HepG2 (cell line): Measurements from ENCODE around the gene LRRC8C. TPM values are rescaled to one million over a fixed set of nuclear protein-coding genes. Genes with fewer than 3 reads are reported as not detected.

Experiments
- ATAC-seq: fragments of 200-7000 bp; cut with Tn5 transposase; 3 replicates; pipeline ENCODE4 v1.9.1; 2020; ENCODE audit warnings: mild to moderate bottlenecking, moderate library complexity
- BruUV-seq: library from RNA; stranded (reverse); fragments of 400-500 nt; replicated peaks from 2 replicates; lab custom pipeline; 2021; lab: Mats Ljungman, UMichigan
- CTCF ChIA-PET: fragments of 300-600 bp; formaldehyde crosslinking; extraction: SDS; loops from one replicate; lab custom pipeline; 2021; ENCODE audit warnings: low total read pairs, inconsistent platforms, low intra/inter-chr PET ratio; lab: Yijun Ruan, JAX
- POLR2A ChIA-PET: fragments of 350-600 bp; sonication (Branson Sonifier 250); formaldehyde crosslinking; loops from one replicate; lab custom pipeline; 2020; ENCODE audit warnings: antibody characterized with exemption, inconsistent platforms; lab: Yijun Ruan, JAX
- DNase-seq: peaks from one replicate; pipeline ENCODE4 v3.0.0-alpha.2; 2015; ENCODE audit warnings: low spot score
- FAIRE-seq: peaks from 3 replicates; lab custom pipeline; 2011; peaks lifted over from hg19 to GRCh38; lab: Jason Lieb, UNC
- H2AFZ ChIP-seq: one replicate; pipeline ENCODE4 v1.6.1; 2011; ENCODE audit warnings: low read length, inconsistent platforms
- H3K27ac ChIP-seq: fragments of 300-600 bp; 3 replicates; pipeline ENCODE4 v1.8.0; 2011; ENCODE audit warnings: mixed run types, mild to moderate bottlenecking, mixed read lengths, low read length, inconsistent platforms; ENCODE audit not compliant: insufficient read depth; ENCODE audit errors: extremely low read length
- H3K27me3 ChIP-seq, 2 experiments: fragments of 200-600 bp in 1 of 2; 2 replicates in 1 of 2; 3 replicates in 1 of 2; pipeline versions ENCODE4 v1.6.0 to v1.8.0; 2011; ENCODE audit warnings: low read length in 2 of 2, mild to moderate bottlenecking in 2 of 2, moderate library complexity in 2 of 2, inconsistent platforms in 1 of 2; ENCODE audit not compliant: insufficient read depth in 2 of 2, control insufficient read depth in 1 of 2
- H3K36me3 ChIP-seq, 2 experiments: fragments of 200-600 bp in 1 of 2; replicated peaks in 1 of 2; 2 replicates in 1 of 2; 3 replicates in 1 of 2; pipeline versions ENCODE4 v1.5.1 to v1.8.0; 2011; ENCODE audit warnings: low read length in 2 of 2, inconsistent platforms in 1 of 2; ENCODE audit not compliant: insufficient read depth in 2 of 2, control insufficient read depth in 1 of 2
- H3K4me1 ChIP-seq: 2 replicates; pipeline ENCODE4 v1.5.1; 2012; ENCODE audit warnings: low read length, inconsistent platforms; ENCODE audit not compliant: insufficient read depth
- H3K4me2 ChIP-seq: 2 replicates; pipeline ENCODE4 v1.6.0; 2011; ENCODE audit warnings: low read depth, low read length, inconsistent platforms
- H3K4me3 ChIP-seq, 3 experiments: fragments of 200-600 bp in 1 of 3; sonication (generic), shearing (Covaris generic) in 1 of 3; replicated peaks in 1 of 3; 2 replicates each; pipeline ENCODE4 v1.5.1; 2011 to 2016; ENCODE audit warnings: low read length in 3 of 3, inconsistent platforms in 2 of 3, low read depth in 2 of 3, mild to moderate bottlenecking in 2 of 3, control low read depth in 1 of 3, mixed read lengths in 1 of 3; ENCODE audit not compliant: insufficient read depth in 1 of 3
- H3K79me2 ChIP-seq: one replicate; pipeline ENCODE4 v1.6.1; 2011; ENCODE audit warnings: low read length, inconsistent platforms; ENCODE audit not compliant: insufficient read depth
- H3K9ac ChIP-seq: 2 replicates; pipeline ENCODE4 v1.6.0; 2011; ENCODE audit warnings: mild to moderate bottlenecking, low read depth, low read length, inconsistent platforms; ENCODE audit not compliant: insufficient read depth
- H3K9me3 ChIP-seq: 2 replicates; pipeline ENCODE4 v1.5.1; 2012; ENCODE audit warnings: mild to moderate bottlenecking, low read length
- H4K20me1 ChIP-seq: 2 replicates; pipeline ENCODE4 v1.6.0; 2011; ENCODE audit warnings: inconsistent platforms, mild to moderate bottlenecking, low read length, moderate library complexity; ENCODE audit not compliant: insufficient read depth
- ARHGAP35 ChIP-seq: sonication (generic); formaldehyde crosslinking; IDR thresholded peaks from 2 replicates; pipeline ENCODE4 v1.9.0; 2022; ENCODE audit warnings: mild to moderate bottlenecking, inconsistent platforms, moderate library complexity, missing genetic modification reagents, borderline replicate concordance
- CBX1 ChIP-seq: IDR thresholded peaks from one replicate; pipeline ENCODE4 v1.6.1; 2016; ENCODE audit warnings: antibody characterized with exemption, low read depth
- MTERF4 ChIP-seq: sonication (generic); formaldehyde crosslinking; IDR thresholded peaks from 2 replicates; pipeline ENCODE4 v1.8.0; 2023; ENCODE audit warnings: mild to moderate bottlenecking, missing genetic modification reagents
- PLSCR1 ChIP-seq: sonication (generic); formaldehyde crosslinking; IDR thresholded peaks from 2 replicates; pipeline ENCODE4 v1.5.0; 2020; ENCODE audit warnings: missing genetic modification reagents, mild to moderate bottlenecking, borderline replicate concordance
- PREB ChIP-seq: sonication (generic); formaldehyde crosslinking; IDR thresholded peaks from 2 replicates; pipeline ENCODE4 v1.4.0; 2020; ENCODE audit warnings: missing genetic modification reagents
- RBM22 ChIP-seq: fragments of 200-400 bp; formaldehyde crosslinking; optimal IDR thresholded peaks from 2 replicates; pipeline ENCODE3; 2017; ENCODE audit warnings: mild to moderate bottlenecking, low read length, moderate library complexity
- SIX1 ChIP-seq: sonication (generic); formaldehyde crosslinking; IDR thresholded peaks from 2 replicates; pipeline ENCODE4 v1.4.0; 2020; ENCODE audit warnings: missing genetic modification reagents, borderline replicate concordance
- SKI ChIP-seq: fragments of 450-650 bp; IDR thresholded peaks from one replicate; pipeline ENCODE4 v1.6.1; 2018; ENCODE audit warnings: mild to moderate bottlenecking; ENCODE audit not compliant: partially characterized antibody
- THYN1 ChIP-seq: sonication (generic); formaldehyde crosslinking; IDR thresholded peaks from 2 replicates; pipeline ENCODE4 v1.8.1; 2023; ENCODE audit warnings: low read depth, mild to moderate bottlenecking, moderate library complexity, missing genetic modification reagents, borderline replicate concordance
- UBTF ChIP-seq: sonication (generic); formaldehyde crosslinking; IDR thresholded peaks from 2 replicates; pipeline ENCODE4 v1.4.0; 2020; ENCODE audit warnings: mild to moderate bottlenecking, missing genetic modification reagents
- XRCC5 ChIP-seq: fragments of 200-400 bp; formaldehyde crosslinking; optimal IDR thresholded peaks from 2 replicates; pipeline ENCODE3; 2017; ENCODE audit warnings: mild to moderate bottlenecking, low read length
- YEATS2 ChIP-seq: sonication (generic); formaldehyde crosslinking; IDR thresholded peaks from 2 replicates; pipeline ENCODE4 v1.4.0; 2020; ENCODE audit warnings: missing genetic modification reagents, borderline replicate concordance
- ZBTB26 ChIP-seq: IDR thresholded peaks from 2 replicates; pipeline ENCODE4 v1.6.1; 2016; ENCODE audit warnings: missing compliant biosample characterization, missing genetic modification reagents, borderline replicate concordance
- ZNF383 ChIP-seq: sonication (generic); formaldehyde crosslinking; IDR thresholded peaks from 2 replicates; pipeline ENCODE4 v1.4.0; 2020; ENCODE audit warnings: missing genetic modification reagents, mild to moderate bottlenecking, borderline replicate concordance
- ZNF543 ChIP-seq: sonication (generic); formaldehyde crosslinking; IDR thresholded peaks from 2 replicates; pipeline ENCODE4 v1.4.0; 2020; ENCODE audit warnings: mild to moderate bottlenecking, missing genetic modification reagents
- WGBS: methylation state at CpG from one replicate; pipeline ENCODE4 v1.1.6; 2017; ENCODE audit warnings: low lambda C conversion rate; 5-methylcytosine and 5-hydroxymethylcytosine counted together
- in situ Hi-C: cut with HindIII; loops from 2 replicates; pipeline ENCODE4 v1.10.0; 2017; ENCODE audit warnings: low pct_unique_long_range_greater_than_20kb; ENCODE audit not compliant: extremely low pct_ligation_motif_present
- intact Hi-C: fragments of 100-400 bp; cut with micrococcal nuclease; formaldehyde crosslinking; loops from one replicate; pipeline ENCODE4 v1.10.0; 2022; ENCODE audit not compliant: unreplicated experiment
- polyA plus RNA-seq, 8 experiments: library from polyadenylated mRNA; depleted of rRNA in 3 of 8; stranded (reverse) in 7 of 8; unstranded in 1 of 8; fragments of >200 nt; fragmentation: Illumina TruSeq in 4 of 8; extraction: Trizol in 4 of 8; gene quantifications; 2 replicates each; pipeline versions ENCODE4 v1.2.1 to v1.2.3, GENCODE V29; 2011 to 2016; ENCODE audit warnings: low read depth in 4 of 8, missing spikeins in 1 of 8, mixed read lengths in 1 of 8; ENCODE audit not compliant: insufficient read depth in 1 of 8
- total RNA-seq, 5 experiments: library from RNA; depleted of rRNA; stranded (reverse); fragments of >200 nt; fragmentation: Illumina TruSeq; extraction: Trizol; gene quantifications; 2 replicates each; pipeline ENCODE4 v1.2.3, GENCODE V29; 2016; ENCODE audit warnings: low read depth in 1 of 5

Gene LRRC8C
- total and polyA plus RNA-seq, 2 of the 13 experiments (the other 11 are each of a cell fraction or from before 2014, with no cell fraction given) = 0.22 to 0.32 TPM

- FAIRE-seq = no peak
- Histone ChIP-seq H3K9ac (no peak overlapping the region), H2AFZ (no peak overlapping the region), H3K4me3 (no peak overlapping the region), H3K27ac (no peak overlapping the region), H3K4me2 (no peak overlapping the region), H3K36me3 (peaks cover 1 to 26% of the 10 kb centered on the region in 2 experiments; a peak in 3 of 5 replicates), H4K20me1 (no peaks in the 10 kb centered on the region), H3K4me1 (peaks cover 25% of the 10 kb centered on the region)
- ChIA-PET CTCF (no interaction called here), POLR2A (no interaction called here)
- no peak for ATAC-seq
- WGBS = 88% methylated on average over 2 of the region's 2 CpGs
- intact Hi-C loops (loop anchor here (10.0 kb wide), 1 partner anchor 411 kb away; the partner anchor contains the start of gene ZNF326), in situ Hi-C loops (no loop called here)
- no TSS peak for BruUV-seq
- no peak for TF ChIP-seq THYN1
- TF ChIP-seq ARHGAP35 (CRISPR knock-in tag) = no peak
- TF ChIP-seq ZNF383 (CRISPR knock-in tag) = no peak
- TF ChIP-seq PREB (CRISPR knock-in tag) = no peak
- TF ChIP-seq ZNF543 (CRISPR knock-in tag) = no peak
- TF ChIP-seq CBX1 = no peak
- no peak for TF ChIP-seq YEATS2 (CRISPR knock-in tag)
- no peak for TF ChIP-seq SKI
- TF ChIP-seq UBTF (CRISPR knock-in tag) = no peak
- TF ChIP-seq SIX1 (CRISPR knock-in tag) = no peak
- no peak for TF ChIP-seq ZBTB26 (CRISPR knock-in tag)
- no peak for TF ChIP-seq XRCC5
- TF ChIP-seq MTERF4 (CRISPR knock-in tag) = no peak
- TF ChIP-seq RBM22 = no peak
- no peak for TF ChIP-seq PLSCR1 (CRISPR knock-in tag)
- TF ChIP-seq, all 625 proteins: peak for 0
- H3K27me3 ChIP-seq = no peaks in the 10 kb centered on the region
- no peaks in the 10 kb centered on the region for H3K9me3 ChIP-seq
- H3K79me2 ChIP-seq = no peaks in the 10 kb centered on the region
- DNase-seq = no peak
Measured at GRCh38 chr1:89584211-89584610, 48.7 kb upstream of the LRRC8C start.
